Hepatocyte (in vitro differentiated cells): ENCODE data around the gene RGP1. TPM values are rescaled to one million over a fixed set of nuclear protein-coding genes. Genes with fewer than 3 reads are reported as not detected.

ENCODE experiments used
- DNase-seq: peaks from one replicate; pipeline ENCODE4 v3.0.0-alpha.2; 2016; ENCODE audit warnings: low spot score
- H2AFZ ChIP-seq: fragments of 200-600 bp; sonication (generic); 2 replicates; pipeline ENCODE4 v1.6.0; 2016; ENCODE audit warnings: antibody characterized with exemption, mild to moderate bottlenecking
- H3K27ac ChIP-seq: fragments of 200-600 bp; sonication (generic); 2 replicates; pipeline ENCODE4 v1.5.1; 2016; ENCODE audit warnings: mild to moderate bottlenecking
- H3K27me3 ChIP-seq: fragments of 200-600 bp; sonication (generic); 2 replicates; pipeline ENCODE4 v1.6.1; 2016
- H3K36me3 ChIP-seq: fragments of 200-600 bp; sonication (generic); replicated peaks from 2 replicates; pipeline ENCODE4 v1.5.1; 2016; ENCODE audit warnings: low read depth; ENCODE audit not compliant: insufficient read depth
- H3K4me1 ChIP-seq: fragments of 200-600 bp; sonication (generic); 2 replicates; pipeline ENCODE4 v1.5.1; 2016; ENCODE audit warnings: mild to moderate bottlenecking, moderate library complexity; ENCODE audit not compliant: insufficient read depth
- H3K4me2 ChIP-seq: fragments of 200-600 bp; sonication (generic); 2 replicates; pipeline ENCODE4 v1.6.0; 2016
- H3K4me3 ChIP-seq: fragments of 200-600 bp; sonication (generic); 2 replicates; pipeline ENCODE4 v1.5.1; 2016; ENCODE audit warnings: mild to moderate bottlenecking
- H3K79me2 ChIP-seq: fragments of 200-600 bp; sonication (generic); 2 replicates; pipeline ENCODE4 v1.6.0; 2017; ENCODE audit warnings: mild to moderate bottlenecking
- H3K9me2 ChIP-seq: fragments of 200-600 bp; sonication (generic); replicated peaks from 2 replicates; pipeline ENCODE4 v1.6.0; 2017; ENCODE audit warnings: mild to moderate bottlenecking; ENCODE audit not compliant: insufficient read depth
- H3K9me3 ChIP-seq: fragments of 200-600 bp; sonication (generic); 2 replicates; pipeline ENCODE4 v1.5.1; 2016; ENCODE audit warnings: low read depth, mild to moderate bottlenecking
- H4K20me1 ChIP-seq: fragments of 200-600 bp; sonication (generic); 2 replicates; pipeline ENCODE4 v1.6.0; 2016; ENCODE audit warnings: mild to moderate bottlenecking; ENCODE audit not compliant: insufficient read depth, poor library complexity, severe bottlenecking
- CTCF ChIP-seq: fragments of 200-600 bp; sonication (generic); IDR thresholded peaks from 2 replicates; pipeline ENCODE4 v1.5.1; 2016; ENCODE audit warnings: antibody characterized with exemption, mild to moderate bottlenecking; ENCODE audit not compliant: poor library complexity
- EZH2 ChIP-seq: fragments of 200-600 bp; sonication (generic); IDR thresholded peaks from 2 replicates; pipeline ENCODE4 v1.6.1; 2016; ENCODE audit warnings: antibody characterized with exemption, mild to moderate bottlenecking, borderline replicate concordance
- EZH2phosphoT487 ChIP-seq: fragments of 200-600 bp; sonication (generic); IDR thresholded peaks from one replicate; pipeline ENCODE4 v1.6.1; 2018; ENCODE audit warnings: antibody characterized with exemption, mild to moderate bottlenecking, low read depth, moderate library complexity; ENCODE audit not compliant: unreplicated experiment, severe bottlenecking
- WGBS: methylation state at CpG from one replicate; pipeline ENCODE4 v1.1.6; 2016; ENCODE audit warnings: low lambda C conversion rate; ENCODE audit errors: missing lambda C conversion rate; 5-methylcytosine and 5-hydroxymethylcytosine counted together
- polyA plus RNA-seq: library from polyadenylated mRNA; unstranded; fragments of >200 nt; fragmentation: Nextera tagmentation; extraction: Ambion mirVana; gene quantifications from 2 replicates; pipeline ENCODE4 v1.2.1, GENCODE V29; 2016
- total RNA-seq: library from RNA; depleted of rRNA; stranded (reverse); fragments of >200 nt; gene quantifications from 2 replicates; pipeline ENCODE4 v1.2.3, GENCODE V29; 2014

Gene RGP1
- total and polyA plus RNA-seq, 2 experiments from 2014 or later = 11.4 to 19.3 TPM

GRCh38 chr9:35756275-35757225, 7.5 kb downstream of the RGP1 start:
- Histone ChIP-seq H3K4me3 (peak overlapping the region; percentile 57), H3K9me2 (no peaks in the 10 kb centered on the region), H3K27ac (peak overlapping the region; percentile 99), H4K20me1 (no peaks in the 10 kb centered on the region), H3K27me3 (no peaks in the 10 kb centered on the region), H3K9me3 (no peaks in the 10 kb centered on the region), H2AFZ (peak overlapping the region; percentile 74), H3K79me2 (peaks cover 35% of the 10 kb centered on the region), H3K4me1 (peaks cover 14% of the 10 kb centered on the region), H3K36me3 (no peaks in the 10 kb centered on the region), H3K4me2 (peak overlapping the region; percentile 91)
- DNase-seq = peak; percentile 83
- WGBS = 36% methylated on average over 17 of the region's 48 CpGs
- TF ChIP-seq CTCF = peak; percentile 58
- TF ChIP-seq EZH2phosphoT487 = no peak
- no peak for TF ChIP-seq EZH2

- no peak for DNase-seq
- 3% methylated on average over 20 of the region's 20 CpGs for whole genome bisulfite sequencing
- peak overlapping the region; percentile 99 for H3K27ac ChIP-seq
- peaks cover 43% of the 10 kb centered on the region for H3K79me2 ChIP-seq
- H3K9me2 ChIP-seq = no peaks in the 10 kb centered on the region
- no peaks in the 10 kb centered on the region for H3K9me3 ChIP-seq
- no peaks in the 10 kb centered on the region for H3K36me3 ChIP-seq
- no peaks in the 10 kb centered on the region for H3K27me3 ChIP-seq
- peaks cover 14% of the 10 kb centered on the region for H3K4me1 ChIP-seq
- TF ChIP-seq CTCF (no peak), EZH2phosphoT487 (no peak), EZH2 (no peak)
- no peaks in the 10 kb centered on the region for H4K20me1 ChIP-seq
- H2AFZ ChIP-seq = peak overlapping the region; percentile 74
- H3K4me2 ChIP-seq = peak overlapping the region; percentile 91
- H3K4me3 ChIP-seq = peak overlapping the region; percentile 57
Observed at GRCh38 chr9:35757226-35757891, 8.3 kb downstream of the RGP1 start.

- Histone ChIP-seq H4K20me1 (no peaks in the 10 kb centered on the region), H2AFZ (no peak overlapping the region), H3K27ac (peak overlapping the region; percentile 99), H3K79me2 (peaks cover 47% of the 10 kb centered on the region), H3K4me1 (peaks cover 14% of the 10 kb centered on the region), H3K9me3 (no peaks in the 10 kb centered on the region), H3K36me3 (no peaks in the 10 kb centered on the region), H3K27me3 (no peaks in the 10 kb centered on the region), H3K9me2 (no peaks in the 10 kb centered on the region), H3K4me2 (peak overlapping the region; percentile 91), H3K4me3 (no peak overlapping the region)
- TF ChIP-seq EZH2phosphoT487 (no peak), EZH2 (no peak), CTCF (no peak)
- no peak for DNase-seq
Observed at GRCh38 chr9:35757892-35758275, 8.8 kb downstream of the RGP1 start.
